Anterior cingulate cortex (tissue), 58 donors: ENCODE measurements around the gene EIF4A3.
"Not testable (repeated sequence)": the region's sequence is repeated elsewhere in the genome, so short reads cannot be mapped to it uniquely, and the experiment has no call there.

Experiments used
- DNase-seq, 58 donors: peaks; one replicate each; lab custom pipeline; 2025; lab: John Stamatoyannopoulos, UW

The EIF4A3 gene

DNA sequence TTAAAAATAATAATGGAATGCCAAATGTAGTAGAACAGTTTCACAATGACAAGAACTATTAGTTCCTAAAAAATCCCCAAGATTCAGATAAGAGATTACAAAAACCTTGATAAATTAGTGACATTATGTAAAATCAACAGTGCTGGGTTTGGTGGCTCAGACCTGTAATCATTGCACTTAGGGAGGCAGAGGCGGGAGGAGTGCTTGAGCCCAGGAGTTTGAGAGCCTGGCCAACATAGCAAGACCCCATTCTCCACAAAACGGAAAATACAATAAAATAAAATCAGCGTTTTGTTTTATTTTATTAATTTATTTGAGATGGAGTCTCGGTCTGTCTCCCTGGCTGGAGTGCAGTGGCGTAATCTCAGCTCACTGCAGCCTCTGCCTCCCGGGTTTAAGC lies 27.0 kb upstream of the EIF4A3 start:
- DNase-seq: no peak

DNA sequence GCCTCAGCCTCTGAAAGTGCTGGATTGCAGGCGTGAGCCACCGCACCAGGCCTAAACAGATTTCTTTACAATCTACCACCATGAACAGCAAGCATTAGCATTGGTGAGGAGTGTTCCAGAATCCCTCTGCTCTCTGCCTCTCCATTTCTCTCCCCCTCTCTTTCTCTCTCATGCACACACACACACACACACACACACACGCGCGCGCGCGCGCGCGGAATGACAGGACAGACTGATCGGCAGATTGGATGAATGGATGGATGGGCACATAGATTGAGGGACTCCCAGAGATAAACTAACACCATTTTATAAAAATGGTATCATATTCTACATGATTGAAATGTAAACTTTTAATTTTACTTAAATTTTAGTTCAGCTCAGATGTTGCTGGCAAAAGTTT lies 26.2 kb upstream of the EIF4A3 start:
- no peak for DNase-seq

DNA sequence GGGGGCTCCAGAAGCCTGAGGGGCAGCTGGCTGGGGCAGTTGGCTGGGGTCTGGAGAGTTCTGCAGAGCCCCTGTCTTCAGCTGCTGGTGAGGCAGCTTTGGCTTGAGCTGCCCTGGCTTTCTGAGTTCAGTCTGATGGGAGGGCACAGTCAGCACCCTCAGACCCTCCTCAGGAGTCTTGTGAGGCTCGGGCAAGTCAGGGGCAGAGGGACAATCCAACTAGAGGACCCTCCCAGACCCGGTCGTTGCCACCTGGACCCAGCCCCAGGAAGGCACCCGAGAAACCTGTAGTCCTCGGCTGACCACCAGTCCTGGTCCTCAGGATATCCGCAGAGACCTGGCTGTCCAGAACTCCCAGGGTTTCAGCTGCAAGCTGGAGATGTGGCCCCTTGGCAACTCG lies 24.8 kb upstream of the EIF4A3 start:
- DNase-seq: no peak

DNA sequence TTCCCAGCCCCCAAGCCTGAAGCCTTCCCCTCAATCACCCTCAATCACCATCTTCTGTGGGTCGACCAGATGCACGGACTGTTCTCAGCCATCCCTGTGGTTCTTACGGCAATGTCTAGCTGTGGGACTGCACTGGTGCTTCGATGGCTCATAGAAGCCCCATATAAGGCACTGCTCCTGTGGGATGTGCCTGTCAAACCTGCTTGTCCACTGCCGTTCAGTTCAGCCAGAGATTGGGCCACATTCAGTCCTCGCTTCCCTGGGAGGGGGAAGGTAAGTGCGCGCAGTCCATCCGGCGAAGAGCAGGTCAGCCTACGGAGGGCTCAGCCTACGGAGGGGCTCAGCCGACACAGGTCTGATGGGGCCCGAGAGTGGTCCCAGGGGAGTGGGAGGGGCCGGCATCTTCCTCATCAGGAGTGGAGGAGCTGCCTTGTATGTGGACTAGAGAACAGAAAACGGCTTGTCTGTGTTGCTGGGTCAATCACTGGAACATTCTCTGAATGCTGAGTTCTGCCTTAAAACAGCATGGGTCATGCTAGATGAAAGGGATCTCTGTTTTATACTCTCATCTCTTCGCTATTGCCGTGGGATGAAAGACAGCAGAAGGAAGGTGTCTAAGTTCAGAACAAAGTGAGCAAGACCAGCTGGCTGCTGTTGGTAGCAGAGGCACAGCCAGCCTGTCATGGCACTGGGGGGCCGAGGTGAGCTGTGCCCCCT lies 23.0 kb upstream of the EIF4A3 start, which contains the start of gene CARD14:
TSS of gene CARD14 (plus strand) at position 247 of the 717 bp plus-strand sequence. CDS start 11,409 bp downstream, outside the sequence.
- no peak for DNase-seq

DNA sequence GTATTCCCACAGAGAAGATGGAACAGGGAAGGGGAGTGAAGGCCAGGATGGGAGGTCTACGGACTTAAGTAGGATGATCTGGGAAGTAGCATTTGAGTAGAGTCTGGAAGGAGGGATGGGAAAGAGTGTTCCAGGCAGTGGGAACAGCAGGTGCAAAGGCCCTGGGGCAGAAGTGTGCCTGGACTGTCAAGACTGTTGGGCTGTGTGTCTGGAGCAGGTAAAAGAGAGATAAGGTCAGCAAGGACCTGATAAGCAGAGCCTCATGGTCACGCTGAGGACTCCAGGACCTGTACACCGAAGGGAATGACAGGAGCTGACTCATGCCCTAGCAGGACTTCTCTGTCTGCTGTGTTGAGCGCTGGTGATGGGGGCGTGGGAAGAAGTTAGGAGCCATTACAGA lies 22.2 kb upstream of the EIF4A3 start:
- DNase-seq: no peak

DNA sequence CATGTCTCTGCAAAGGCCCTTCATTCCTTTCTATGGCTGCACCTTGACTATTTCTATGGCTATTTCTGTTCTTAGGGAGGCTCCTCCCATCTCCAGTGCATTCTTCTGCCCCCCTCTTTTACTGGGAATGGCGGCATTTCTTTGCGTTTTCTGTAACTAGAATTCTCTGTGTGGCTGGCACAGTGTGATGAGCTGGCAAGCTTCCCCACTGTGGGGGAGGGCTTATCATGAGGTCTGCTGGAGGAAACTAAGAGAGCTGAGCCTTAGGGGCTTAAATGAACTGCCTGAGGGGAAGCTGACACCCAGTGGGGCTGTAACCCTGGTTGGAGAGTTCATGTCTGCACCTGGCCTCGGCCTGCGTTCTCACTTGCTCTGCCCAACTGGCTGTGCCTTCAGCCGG lies 21.4 kb upstream of the EIF4A3 start:
- peak in 1 of 58 donors; percentile 7 for DNase-seq

DNA sequence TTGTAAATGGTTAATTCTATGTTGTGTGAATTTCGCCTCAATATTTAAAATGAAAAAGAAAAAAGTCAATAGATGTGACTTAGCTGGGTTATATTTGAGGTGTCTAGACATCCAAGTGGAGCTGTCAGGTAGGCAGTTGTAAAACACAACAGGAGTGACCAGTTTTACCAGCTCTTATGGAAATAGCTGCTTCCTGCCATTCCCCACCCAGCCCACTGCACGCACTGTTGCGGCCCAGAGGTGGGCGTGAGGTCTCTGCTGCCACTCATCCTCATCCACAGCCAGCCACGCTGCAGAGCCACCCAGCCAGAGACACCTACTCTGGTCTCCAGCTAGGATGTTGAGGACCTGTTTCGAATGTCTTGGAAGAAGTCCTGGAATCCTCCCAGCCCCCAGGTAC lies 19.5 kb upstream of the EIF4A3 start:
- DNase-seq: no peak

DNA sequence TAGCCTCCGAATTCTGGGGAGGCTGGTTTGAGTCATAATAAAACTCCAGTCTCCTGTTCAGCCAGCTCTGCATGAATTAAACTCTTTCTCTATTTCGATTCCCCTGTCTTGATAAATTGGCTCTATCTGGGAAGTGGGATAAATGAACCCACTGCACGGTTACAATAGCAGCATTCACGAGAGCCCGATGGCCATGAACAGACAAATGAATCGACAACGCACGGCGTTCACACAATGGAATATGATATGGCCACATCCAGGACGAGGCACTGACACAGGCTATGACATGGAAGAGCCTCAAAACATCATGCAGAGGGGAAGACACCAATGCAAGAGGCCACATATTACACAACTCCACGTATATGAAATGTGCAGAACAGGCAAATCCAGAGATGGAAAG lies 17.3 kb upstream of the EIF4A3 start:
- peak in 2 of 58 donors; percentile 19 to 44 for DNase-seq

DNA sequence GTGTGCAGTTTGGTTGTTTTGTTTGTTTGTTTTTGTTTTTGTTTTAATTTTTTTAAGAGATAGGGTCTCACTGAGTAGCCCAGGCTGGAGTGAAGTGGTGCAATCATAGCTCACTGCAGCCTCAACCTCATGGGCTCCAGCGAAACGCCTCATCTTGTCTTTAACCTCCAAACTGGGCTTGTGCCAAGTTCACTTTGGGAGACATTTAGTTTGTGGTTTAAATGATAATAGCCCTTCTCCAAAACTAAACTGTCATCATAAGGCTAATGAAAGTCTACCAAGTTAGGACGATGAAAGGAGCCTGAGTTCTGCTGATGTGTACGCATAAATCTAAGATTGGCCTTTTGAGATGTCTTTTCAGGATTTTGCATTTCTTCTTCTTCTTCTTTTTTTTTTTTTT lies 16.4 kb upstream of the EIF4A3 start:
- no peak for DNase-seq

DNA sequence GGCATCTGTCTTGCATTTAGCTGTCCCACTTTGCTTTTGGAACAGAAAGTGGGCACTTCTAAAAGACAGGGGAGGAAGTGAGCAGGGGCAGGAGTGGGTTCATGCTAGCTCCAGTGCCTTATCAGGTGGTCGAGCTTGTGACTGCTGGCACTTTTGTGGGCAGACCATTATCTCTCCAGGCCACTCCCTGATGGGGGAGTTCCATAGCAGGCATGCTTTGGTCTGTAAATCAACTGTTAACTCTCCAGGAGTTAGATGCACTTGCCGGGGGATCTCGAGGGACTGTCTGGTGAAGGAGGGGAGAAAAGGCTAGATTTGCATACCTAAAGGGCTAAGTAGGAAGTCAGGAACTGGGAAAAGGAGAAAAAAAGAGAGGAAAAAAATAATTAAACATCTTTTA lies 13.6 kb upstream of the EIF4A3 start:
- no peak for DNase-seq

DNA sequence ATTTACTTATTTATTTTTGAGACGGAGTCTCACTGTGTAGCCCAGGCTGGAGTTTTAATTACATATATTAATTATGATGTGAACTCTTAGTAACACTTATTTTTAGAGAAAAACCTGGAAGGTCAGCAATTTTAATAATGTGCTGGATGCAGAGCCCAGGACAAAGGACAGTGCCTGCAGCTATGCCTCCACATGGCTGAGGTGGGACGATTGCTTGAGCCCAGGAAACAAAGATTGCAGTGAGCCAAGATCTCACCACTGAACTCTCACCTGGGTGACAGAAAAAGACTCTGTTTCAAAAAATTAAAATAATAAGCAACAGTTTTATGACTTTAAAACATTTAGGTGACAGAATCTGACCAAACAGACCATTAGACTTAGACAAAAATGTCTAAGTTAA lies 11.9 kb upstream of the EIF4A3 start:
- no peak for DNase-seq

DNA sequence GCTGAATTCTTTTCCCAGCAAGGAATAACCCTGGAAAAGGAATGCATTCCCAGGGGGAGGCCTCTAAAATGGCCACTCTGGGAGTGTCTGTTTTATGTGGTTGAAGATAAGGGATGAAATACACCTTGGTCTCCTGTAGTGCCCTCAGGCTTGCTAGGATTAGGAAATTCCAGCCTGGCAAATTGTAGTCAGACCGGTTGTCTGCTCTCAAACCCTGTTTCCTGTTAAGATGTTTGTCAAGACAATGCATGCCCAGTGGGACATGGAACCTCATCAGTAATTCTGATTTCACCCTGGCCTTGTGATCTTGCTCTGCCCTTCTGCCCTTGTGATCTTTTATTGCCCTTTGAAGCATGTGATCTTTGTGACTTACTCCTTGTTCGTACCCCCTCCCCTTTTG lies 8.7 kb upstream of the EIF4A3 start:
- not testable (repeated sequence) for DNase-seq

DNA sequence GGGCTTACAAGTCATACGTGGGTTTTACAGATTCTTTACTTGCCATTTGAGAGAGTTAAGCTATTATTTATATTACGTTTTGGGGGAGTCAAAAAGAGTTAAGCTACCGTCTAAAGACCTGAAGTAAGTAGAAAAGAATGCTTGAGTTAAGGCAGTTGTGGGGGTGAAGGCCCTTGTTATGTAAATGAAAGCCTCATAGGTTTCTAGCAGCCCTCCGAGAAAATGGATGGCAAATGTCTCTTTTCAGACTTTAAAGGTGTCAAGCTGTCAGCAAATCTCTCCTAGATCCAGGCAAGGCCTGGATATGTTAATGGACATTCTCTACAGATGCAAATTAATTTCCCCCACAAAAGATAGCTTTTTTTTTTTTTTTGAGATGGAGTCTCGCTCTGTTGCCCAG lies 7.2 kb upstream of the EIF4A3 start:
- no peak for DNase-seq

DNA sequence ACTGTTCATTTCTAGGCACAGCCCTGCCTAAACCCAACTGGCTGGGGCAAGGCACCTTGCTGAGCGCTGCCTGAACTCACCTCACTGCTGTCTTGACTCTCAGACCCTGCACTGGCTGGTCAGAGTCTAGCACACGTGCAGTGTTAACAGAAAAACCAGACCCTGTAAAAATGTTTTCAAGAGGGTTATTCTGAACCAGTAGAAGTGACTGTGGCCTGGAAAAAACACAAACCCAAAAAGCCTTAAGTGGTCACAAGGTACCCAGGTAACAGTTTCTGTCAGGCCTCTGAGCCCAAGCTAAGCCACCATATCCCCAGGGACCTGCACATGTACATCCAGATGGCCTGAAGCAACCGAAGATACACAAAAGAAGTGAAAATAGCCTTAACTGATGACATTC lies 6.1 kb upstream of the EIF4A3 start:
- no peak for DNase-seq

DNA sequence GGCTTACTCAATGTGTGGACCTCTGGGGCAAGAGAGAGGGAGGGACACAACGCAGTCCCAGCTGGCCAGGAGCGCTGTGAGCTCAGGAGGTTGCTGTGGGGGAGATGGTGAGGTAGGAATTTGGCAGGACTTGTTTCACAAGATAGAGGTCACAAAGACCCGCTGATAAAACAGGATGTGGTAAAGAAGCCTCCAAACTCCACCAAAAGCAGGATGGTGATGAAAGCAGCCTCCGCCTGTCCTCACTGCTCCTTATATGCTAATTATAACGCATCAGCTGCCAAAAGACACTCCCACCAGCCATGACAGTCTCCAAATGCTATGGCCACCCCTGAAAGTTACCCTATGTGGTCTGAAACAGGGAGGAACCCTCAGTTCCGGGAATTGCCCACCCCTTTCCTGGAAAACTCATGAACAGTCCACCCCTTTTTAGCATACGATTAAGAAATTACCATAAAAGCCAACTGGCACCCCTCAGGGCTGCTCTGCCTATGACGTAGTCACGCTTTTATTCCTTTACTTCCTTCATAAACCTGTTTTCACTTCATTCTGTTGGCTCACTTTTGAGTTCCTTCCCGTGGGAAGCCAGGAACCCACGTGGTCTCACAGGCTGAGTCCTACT lies 5.3 kb upstream of the EIF4A3 start:
- DNase-seq: no peak

DNA sequence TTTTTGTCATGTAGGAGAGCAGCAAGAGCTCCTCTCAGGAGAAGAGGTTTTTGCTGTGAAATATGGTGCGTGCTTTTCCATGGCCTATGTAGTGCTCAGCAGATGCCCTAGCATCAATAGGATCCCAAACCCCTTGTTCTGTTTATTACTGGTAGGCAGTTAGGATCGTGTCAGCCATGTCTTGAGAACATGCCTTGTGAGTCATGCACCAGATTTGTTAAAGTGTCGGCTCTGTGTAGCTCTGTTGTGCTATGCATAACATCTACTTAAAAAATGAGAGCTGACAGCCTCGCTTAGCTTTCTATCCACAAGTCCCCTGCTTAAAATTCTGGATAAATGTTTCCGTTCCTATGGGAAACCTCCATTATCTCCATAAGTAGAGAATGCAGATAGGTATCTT lies 4.4 kb upstream of the EIF4A3 start:
- DNase-seq: peak in 1 of 58 donors; percentile 10

DNA sequence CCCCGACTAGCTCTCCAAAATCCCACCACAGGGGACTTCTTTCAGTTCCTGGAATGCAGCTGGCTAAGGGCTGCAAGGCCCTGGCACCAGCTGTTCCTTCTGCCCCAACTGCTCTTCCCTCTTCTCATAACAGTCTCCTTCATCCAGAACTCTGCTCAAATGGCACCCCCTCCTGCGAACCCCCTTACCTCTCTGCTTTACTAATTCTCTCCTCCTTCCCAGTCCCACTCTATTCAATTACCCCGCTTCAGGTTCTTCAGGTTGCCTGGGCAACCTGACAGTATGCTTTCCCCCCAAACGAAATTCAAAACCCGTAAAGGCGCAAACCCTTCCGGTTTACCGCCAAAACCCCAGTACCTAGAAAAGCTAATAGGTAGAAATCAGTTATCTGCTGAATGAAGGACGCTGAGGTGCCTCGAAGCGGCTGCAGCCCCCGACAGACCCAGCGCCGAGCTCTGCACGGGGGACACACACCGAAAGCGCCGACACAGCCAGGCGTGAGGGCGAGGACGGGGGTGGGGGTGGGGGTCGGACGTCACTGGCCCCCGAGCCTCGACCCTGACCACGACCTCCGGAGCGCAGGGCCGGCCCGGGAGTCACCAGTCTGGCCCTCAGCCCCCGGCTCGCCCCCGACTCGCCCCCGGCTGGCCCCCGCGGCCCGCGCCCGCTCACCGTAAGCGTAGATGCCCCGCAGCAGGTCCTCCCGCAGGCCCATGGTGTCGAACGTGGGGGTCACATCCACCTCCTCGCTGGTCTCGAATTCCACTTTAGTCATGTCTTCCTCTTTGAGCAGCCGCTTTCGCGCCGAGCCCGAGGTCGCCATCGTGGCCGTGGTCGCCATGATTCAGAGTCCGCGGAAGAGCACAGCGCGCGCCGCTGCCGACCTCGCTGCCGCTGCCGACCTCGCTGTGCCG lies 550 bp downstream of the EIF4A3 start:
- peak in 11 of 58 donors; percentile 19 to 72 (median 53) for DNase-seq

DNA sequence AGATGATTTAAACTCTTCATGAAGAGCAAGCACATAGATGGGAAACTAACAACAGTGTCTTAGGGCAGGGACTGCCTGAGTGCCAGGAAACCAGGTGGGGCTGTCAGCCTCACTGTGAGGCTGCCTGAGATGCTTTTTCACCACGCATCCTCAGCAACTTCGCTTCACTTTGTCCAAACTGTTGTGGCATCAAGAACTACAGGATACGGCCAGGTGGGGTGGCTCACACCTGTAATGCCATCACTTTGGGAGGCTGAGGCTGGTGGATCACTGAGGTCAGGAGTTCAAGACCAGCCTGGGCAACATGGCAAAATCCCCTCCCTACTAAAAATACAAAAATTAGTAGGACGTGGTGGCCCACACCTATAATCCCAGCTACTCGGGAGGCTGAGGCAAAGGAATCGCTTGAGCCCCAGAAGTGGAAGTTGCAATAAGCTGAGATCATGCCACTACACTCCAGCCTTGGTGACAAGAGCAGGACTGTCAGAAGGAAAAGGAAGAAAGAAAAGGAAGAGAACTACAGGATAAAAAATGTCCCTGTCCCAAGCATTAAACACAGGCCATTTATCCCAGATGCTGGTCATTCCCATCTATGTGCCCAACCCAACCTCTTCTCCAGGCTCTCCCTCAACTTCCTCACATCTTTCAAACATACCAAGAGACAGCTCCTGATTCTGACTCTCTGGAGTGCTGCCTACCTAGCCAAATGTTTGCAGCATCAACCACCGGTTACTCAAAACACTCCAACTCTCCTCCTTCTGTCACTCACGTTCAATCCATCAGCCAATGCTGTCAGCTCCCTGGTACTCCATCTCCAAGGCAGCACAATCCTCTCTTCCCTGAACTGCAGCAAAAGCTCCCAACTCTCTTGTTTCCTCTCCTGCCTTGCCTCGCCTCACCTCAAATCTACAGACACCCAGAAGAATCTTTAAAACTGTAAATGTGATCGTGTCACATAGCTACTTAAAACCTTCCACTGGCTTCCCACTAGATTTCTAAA lies 1.6 kb downstream of the EIF4A3 start:
- no peak for DNase-seq

DNA sequence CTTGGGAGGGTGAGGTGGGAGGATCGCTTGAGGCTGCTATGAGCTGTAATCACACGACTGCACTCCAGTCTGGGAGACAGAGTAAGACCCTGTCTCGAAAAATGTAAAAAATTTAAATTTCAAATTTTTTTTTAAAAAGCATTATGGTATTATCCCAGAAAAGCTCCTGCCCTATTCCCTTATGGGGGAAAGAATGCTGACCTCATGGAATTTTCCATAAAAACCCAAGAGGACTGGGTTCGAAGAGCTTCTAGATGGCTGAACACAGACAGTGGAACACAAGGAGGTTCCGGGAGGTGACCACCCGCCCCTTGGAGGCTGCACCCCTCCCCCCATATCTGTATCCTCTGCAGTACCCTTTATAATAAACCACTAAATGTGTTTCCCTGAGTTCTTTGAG lies 4.0 kb downstream of the EIF4A3 start:
- no peak for DNase-seq
